SK-N-SH treated with all-trans-retinoic acid at 6 μM for 48 hours (cell line): ENCODE results near the gene AZIN2.

Source experiments
- ATAC-seq: fragments of 200-7000 bp; cut with Tn5 transposase; 3 replicates; pipeline ENCODE4 v1.9.1; 2020; ENCODE audit warnings: mild to moderate bottlenecking, moderate library complexity
- ARNTL ChIP-seq: fragments of 450-650 bp; formaldehyde crosslinking; IDR thresholded peaks from 2 replicates; pipeline ENCODE4 v1.5.0; 2020; ENCODE audit warnings: low read depth, mild to moderate bottlenecking, moderate library complexity, borderline replicate concordance
- BACH2 ChIP-seq: fragments of 250-450 bp; sonication (Bioruptor Pico); IDR thresholded peaks from 2 replicates; pipeline ENCODE4 v1.9.0; 2021; ENCODE audit warnings: mild to moderate bottlenecking, borderline replicate concordance
- CREB5 ChIP-seq: fragments of 250-450 bp; sonication (Bioruptor Pico); IDR thresholded peaks from 2 replicates; pipeline ENCODE4 v1.5.1; 2020; ENCODE audit warnings: low read depth, mild to moderate bottlenecking, moderate library complexity
- CSDC2 ChIP-seq: fragments of 250-450 bp; sonication (Bioruptor Pico); IDR thresholded peaks from 2 replicates; pipeline ENCODE4 v1.5.0; 2020; ENCODE audit warnings: mild to moderate bottlenecking, moderate library complexity
- CSRNP3 ChIP-seq: fragments of 250-450 bp; sonication (Bioruptor Pico); IDR thresholded peaks from 2 replicates; pipeline ENCODE4 v1.5.1; 2021; ENCODE audit warnings: mild to moderate bottlenecking, moderate library complexity
- ESRRG ChIP-seq: fragments of 250-450 bp; sonication (Bioruptor Pico); IDR thresholded peaks from 2 replicates; pipeline ENCODE4 v1.6.1; 2021; ENCODE audit warnings: mild to moderate bottlenecking
- GLIS3 ChIP-seq: fragments of 250-450 bp; sonication (Bioruptor Pico); IDR thresholded peaks from 2 replicates; pipeline ENCODE4 v1.5.0; 2020; ENCODE audit warnings: mild to moderate bottlenecking, moderate library complexity
- ISL1 ChIP-seq: fragments of 250-450 bp; sonication (Bioruptor Pico); IDR thresholded peaks from 2 replicates; pipeline ENCODE4 v2.1.2; 2022; ENCODE audit warnings: mild to moderate bottlenecking, moderate library complexity
- OSR1 ChIP-seq: fragments of 250-450 bp; sonication (Bioruptor Pico); IDR thresholded peaks from 2 replicates; pipeline ENCODE4 v1.8.0; 2022; ENCODE audit warnings: moderate library complexity, mild to moderate bottlenecking, inconsistent platforms
- POU6F1 ChIP-seq: fragments of 250-450 bp; sonication (Bioruptor Pico); IDR thresholded peaks from 2 replicates; pipeline ENCODE4 v1.8.0; 2021; ENCODE audit warnings: low read depth, mild to moderate bottlenecking, moderate library complexity, borderline replicate concordance
- PPARA ChIP-seq: fragments of 250-450 bp; sonication (Bioruptor Pico); IDR thresholded peaks from 2 replicates; pipeline ENCODE4 v1.5.0; 2020; ENCODE audit warnings: mild to moderate bottlenecking, borderline replicate concordance
- RARB ChIP-seq: fragments of 250-450 bp; sonication (Bioruptor Pico); IDR thresholded peaks from 2 replicates; pipeline ENCODE4 v1.8.0; 2021; ENCODE audit warnings: mild to moderate bottlenecking, moderate library complexity
- SNAI2 ChIP-seq: fragments of 250-450 bp; sonication (Bioruptor Pico); IDR thresholded peaks from 2 replicates; pipeline ENCODE4 v1.5.0; 2020; ENCODE audit warnings: mild to moderate bottlenecking, moderate library complexity
- TCF4 ChIP-seq: fragments of 250-450 bp; sonication (Bioruptor Pico); IDR thresholded peaks from 2 replicates; pipeline ENCODE4 v1.8.0; 2021; ENCODE audit warnings: mild to moderate bottlenecking, moderate library complexity, borderline replicate concordance
- TOX ChIP-seq: fragments of 250-450 bp; sonication (Bioruptor Pico); IDR thresholded peaks from 2 replicates; pipeline ENCODE4 v1.8.0; 2021; ENCODE audit warnings: mild to moderate bottlenecking, moderate library complexity, borderline replicate concordance
- TSHZ2 ChIP-seq: fragments of 250-450 bp; sonication (Bioruptor Pico); IDR thresholded peaks from 2 replicates; pipeline ENCODE4 v1.5.0; 2020; ENCODE audit warnings: mild to moderate bottlenecking, moderate library complexity
- ZC3H10 ChIP-seq: fragments of 250-450 bp; sonication (Bioruptor Pico); IDR thresholded peaks from 2 replicates; pipeline ENCODE4 v1.5.1; 2021; ENCODE audit warnings: mild to moderate bottlenecking, moderate library complexity
- ZFP3 ChIP-seq: fragments of 250-450 bp; sonication (Bioruptor Pico); IDR thresholded peaks from 2 replicates; pipeline ENCODE4 v1.5.0; 2020; ENCODE audit warnings: mild to moderate bottlenecking, moderate library complexity
- ZFP30 ChIP-seq: fragments of 450-650 bp; formaldehyde crosslinking; IDR thresholded peaks from 2 replicates; pipeline ENCODE4 v1.5.0; 2022; ENCODE audit warnings: mild to moderate bottlenecking, moderate library complexity
- ZNF565 ChIP-seq: fragments of 450-650 bp; formaldehyde crosslinking; conservative IDR thresholded peaks from 2 replicates; pipeline ENCODE4 v1.5.0; 2020; ENCODE audit warnings: low read depth, mild to moderate bottlenecking, moderate library complexity
- ZNF70 ChIP-seq: fragments of 450-650 bp; formaldehyde crosslinking; IDR thresholded peaks from 2 replicates; pipeline ENCODE4 v1.5.0; 2020; ENCODE audit warnings: mild to moderate bottlenecking, moderate library complexity
- ZNF8 ChIP-seq: fragments of 450-650 bp; formaldehyde crosslinking; IDR thresholded peaks from 2 replicates; pipeline ENCODE4 v1.5.0; 2020; ENCODE audit warnings: mild to moderate bottlenecking, moderate library complexity

Gene AZIN2

GRCh38 chr1:33110477-33110876 lies 29.5 kb downstream of the AZIN2 start:
- TF ChIP-seq RARB (CRISPR knock-in tag) (no peak), ZFP30 (CRISPR knock-in tag) (peak; percentile 100), OSR1 (CRISPR knock-in tag) (no peak)
- ATAC-seq, result no peak

GRCh38 chr1:33111965-33112364 lies 31.0 kb downstream of the AZIN2 start:
- peak; percentile 42; the same call in 1 of the 3 replicates for ATAC-seq
- no peak for TF ChIP-seq POU6F1
- no peak for TF ChIP-seq ZC3H10 (CRISPR knock-in tag)
- TF ChIP-seq ARNTL, result no peak
- TF ChIP-seq ZFP3 (CRISPR knock-in tag), result no peak

- ATAC-seq, result no peak
- TF ChIP-seq TSHZ2 (no peak), ESRRG (CRISPR knock-in tag) (no peak), SNAI2 (CRISPR knock-in tag) (no peak), ZNF8 (CRISPR knock-in tag) (no peak)
Observed at GRCh38 chr1:33117440-33118085, 36.6 kb downstream of the AZIN2 start.

- no peak for ATAC-seq
- TF ChIP-seq ZFP30 (CRISPR knock-in tag), result no peak
- no peak for TF ChIP-seq CREB5 (CRISPR knock-in tag)
- no peak for TF ChIP-seq CSRNP3 (CRISPR knock-in tag)
- TF ChIP-seq PPARA, result no peak
- TF ChIP-seq ZFP3 (CRISPR knock-in tag), result no peak
- no peak for TF ChIP-seq ZNF70 (CRISPR knock-in tag)
- TF ChIP-seq ZC3H10 (CRISPR knock-in tag), result no peak
- TF ChIP-seq TCF4 (CRISPR knock-in tag), result no peak
- TF ChIP-seq ESRRG (CRISPR knock-in tag), result no peak
- TF ChIP-seq SNAI2 (CRISPR knock-in tag), result no peak
- no peak for TF ChIP-seq ISL1 (CRISPR knock-in tag)
Observed at GRCh38 chr1:33118274-33118673, 37.3 kb downstream of the AZIN2 start.

- no peak for ATAC-seq
- TF ChIP-seq CREB5 (CRISPR knock-in tag) (no peak), ZFP30 (CRISPR knock-in tag) (no peak), PPARA (no peak), SNAI2 (CRISPR knock-in tag) (no peak), ZNF565 (CRISPR knock-in tag) (no peak), ZFP3 (CRISPR knock-in tag) (no peak), ZNF70 (CRISPR knock-in tag) (no peak), ZNF8 (CRISPR knock-in tag) (no peak), OSR1 (CRISPR knock-in tag) (no peak), TCF4 (CRISPR knock-in tag) (no peak), ISL1 (CRISPR knock-in tag) (no peak), RARB (CRISPR knock-in tag) (no peak), TOX (no peak), CSRNP3 (CRISPR knock-in tag) (no peak), ZC3H10 (CRISPR knock-in tag) (no peak), GLIS3 (CRISPR knock-in tag) (no peak), CSDC2 (CRISPR knock-in tag) (no peak), BACH2 (CRISPR knock-in tag) (no peak)
Observed at GRCh38 chr1:33119050-33119449, 38.1 kb downstream of the AZIN2 start.
